ENCODE measurements around the gene VDAC2.

- TF ChIP-seq, protein P1, sequence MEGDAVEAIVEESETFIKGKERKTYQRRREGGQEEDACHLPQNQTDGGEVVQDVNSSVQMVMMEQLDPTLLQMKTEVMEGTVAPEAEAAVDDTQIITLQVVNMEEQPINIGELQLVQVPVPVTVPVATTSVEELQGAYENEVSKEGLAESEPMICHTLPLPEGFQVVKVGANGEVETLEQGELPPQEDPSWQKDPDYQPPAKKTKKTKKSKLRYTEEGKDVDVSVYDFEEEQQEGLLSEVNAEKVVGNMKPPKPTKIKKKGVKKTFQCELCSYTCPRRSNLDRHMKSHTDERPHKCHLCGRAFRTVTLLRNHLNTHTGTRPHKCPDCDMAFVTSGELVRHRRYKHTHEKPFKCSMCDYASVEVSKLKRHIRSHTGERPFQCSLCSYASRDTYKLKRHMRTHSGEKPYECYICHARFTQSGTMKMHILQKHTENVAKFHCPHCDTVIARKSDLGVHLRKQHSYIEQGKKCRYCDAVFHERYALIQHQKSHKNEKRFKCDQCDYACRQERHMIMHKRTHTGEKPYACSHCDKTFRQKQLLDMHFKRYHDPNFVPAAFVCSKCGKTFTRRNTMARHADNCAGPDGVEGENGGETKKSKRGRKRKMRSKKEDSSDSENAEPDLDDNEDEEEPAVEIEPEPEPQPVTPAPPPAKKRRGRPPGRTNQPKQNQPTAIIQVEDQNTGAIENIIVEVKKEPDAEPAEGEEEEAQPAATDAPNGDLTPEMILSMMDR (IDR thresholded peaks at IDR 0.05): no peak
- no peak for TF ChIP-seq POLR2A (IDR thresholded peaks at IDR 0.05)
Measured at GRCh38 chr10:75197906-75198305, 12.7 kb upstream of the VDAC2 start.
